ENCODE measurements around the gene GIMAP2.
"Not testable (repeated sequence)": the region's sequence is repeated elsewhere in the genome, so short reads cannot be mapped to it uniquely, and the experiment has no call there.

The GIMAP2 gene

GRCh38 chr7:150675714-150676113 lies 9.8 kb upstream of the GIMAP2 start:
- H3K27ac ChIP-seq, result no peak overlapping the region
- no peak for DNase-seq (ENCODE audit: low read depth, low spot score)

GRCh38 chr7:150676276-150676675 lies 9.2 kb upstream of the GIMAP2 start:
- H3K27ac ChIP-seq; DNase-seq (ENCODE audit: low read depth, low spot score): not testable (repeated sequence)

GRCh38 chr7:150676854-150677253 lies 8.7 kb upstream of the GIMAP2 start:
- not testable (repeated sequence) for H3K27ac ChIP-seq; DNase-seq (ENCODE audit: low read depth, low spot score)

DNA sequence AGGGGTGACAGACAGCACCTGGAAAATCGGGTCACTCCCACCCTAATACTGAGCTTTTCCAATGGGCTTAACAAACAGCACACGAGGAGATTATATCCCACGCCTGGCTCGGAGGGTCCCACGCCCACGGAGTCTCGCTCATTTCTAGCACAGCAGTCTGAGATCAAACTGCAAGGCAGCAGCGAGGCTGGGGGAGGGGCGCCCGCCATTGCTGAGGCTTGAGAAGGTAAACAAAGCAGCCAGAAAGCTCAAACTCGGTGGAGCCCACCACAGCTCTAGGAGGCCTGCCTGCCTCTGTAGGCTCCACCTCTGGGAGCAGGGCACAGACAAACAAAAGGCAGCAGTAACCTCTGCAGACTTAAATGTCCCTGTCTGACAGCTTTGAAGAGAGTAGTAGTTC lies 6.9 kb upstream of the GIMAP2 start:
- DNase-seq (ENCODE audit: low read depth, low spot score), result not testable (repeated sequence)

GRCh38 chr7:150680364-150680763 lies 5.1 kb upstream of the GIMAP2 start:
- DNase-seq (ENCODE audit: low read depth, low spot score); H3K27ac ChIP-seq: not testable (repeated sequence)

More for the DNA sequence above, 6.9 kb upstream of the GIMAP2 start:
- H3K27ac ChIP-seq, result not testable (repeated sequence)

DNA sequence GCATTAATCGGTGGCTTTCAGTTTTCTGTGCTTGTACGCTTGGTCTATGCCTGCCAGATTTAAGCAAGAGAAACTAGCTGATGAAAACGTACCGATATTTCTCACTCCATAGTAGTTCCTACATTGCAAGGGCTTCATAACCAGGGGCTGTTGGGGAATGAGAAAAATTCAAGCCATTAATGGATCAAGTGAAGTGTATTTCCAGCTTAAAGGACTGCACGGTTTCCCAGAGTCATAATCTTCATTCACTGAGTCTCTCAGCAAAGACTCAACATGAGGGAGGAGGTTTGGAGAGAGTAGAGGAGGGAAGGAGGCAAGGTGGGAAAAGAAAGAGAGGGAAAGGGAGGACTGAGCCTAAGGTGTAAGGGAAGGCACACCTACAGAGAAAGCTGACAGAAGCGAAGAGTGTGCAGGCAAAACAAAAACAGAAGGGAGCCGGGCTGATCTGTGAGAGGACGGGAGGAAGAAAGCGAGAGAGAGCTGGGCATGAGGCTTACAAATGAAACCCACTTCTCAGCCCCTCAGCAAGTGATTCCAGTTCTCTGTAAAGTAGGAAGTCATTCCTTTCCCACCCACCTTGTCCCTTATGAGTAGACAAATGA lies 625 bp downstream of the GIMAP2 start:
- no peak overlapping the region for H3K27ac ChIP-seq
- DNase-seq (ENCODE audit: low read depth, low spot score), result no peak

GRCh38 chr7:150688630-150689029 lies 3.1 kb downstream of the GIMAP2 start:
- no peak for DNase-seq (ENCODE audit: low read depth, low spot score)
- no peak overlapping the region for H3K27ac ChIP-seq

- no peak overlapping the region for H3K27ac ChIP-seq
- no peak for DNase-seq (ENCODE audit: low read depth, low spot score)
These were observed 10.1 kb downstream of the GIMAP2 start for GRCh38 chr7:150695654-150696053.

- no peak for DNase-seq (ENCODE audit: low read depth, low spot score)
These were observed 17.7 kb downstream of the GIMAP2 start for GRCh38 chr7:150703209-150703608.

DNA sequence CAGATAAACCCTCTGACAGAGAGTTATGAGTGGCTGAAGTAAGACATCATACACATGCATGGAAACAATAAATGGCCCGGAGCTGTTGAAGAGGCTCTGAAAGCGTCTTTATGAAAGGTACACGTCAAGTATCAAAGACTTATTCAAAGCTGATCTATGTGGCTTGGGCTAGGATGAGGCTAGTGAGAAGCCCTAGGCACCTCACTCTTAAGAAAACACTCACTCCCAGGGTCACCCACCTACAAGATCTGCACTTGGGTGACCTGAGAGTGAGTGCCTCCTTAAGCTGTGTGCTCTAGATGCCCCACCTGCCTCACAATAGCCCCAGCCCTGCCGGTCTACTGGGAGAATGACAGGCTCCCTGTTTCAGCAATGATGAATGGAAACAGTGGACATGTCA lies 29.8 kb downstream of the GIMAP2 start:
- no peak overlapping the region for H3K27ac ChIP-seq
- no peak for DNase-seq (ENCODE audit: low read depth, low spot score)

More at GRCh38 chr7:150703209-150703608, 17.7 kb downstream of the GIMAP2 start:
- no peak overlapping the region for H3K27ac ChIP-seq

- DNase-seq (ENCODE audit: low read depth, low spot score), result no peak
- H3K27ac ChIP-seq, result no peak overlapping the region
These were observed 30.2 kb downstream of the GIMAP2 start for GRCh38 chr7:150715738-150716137.

DNA sequence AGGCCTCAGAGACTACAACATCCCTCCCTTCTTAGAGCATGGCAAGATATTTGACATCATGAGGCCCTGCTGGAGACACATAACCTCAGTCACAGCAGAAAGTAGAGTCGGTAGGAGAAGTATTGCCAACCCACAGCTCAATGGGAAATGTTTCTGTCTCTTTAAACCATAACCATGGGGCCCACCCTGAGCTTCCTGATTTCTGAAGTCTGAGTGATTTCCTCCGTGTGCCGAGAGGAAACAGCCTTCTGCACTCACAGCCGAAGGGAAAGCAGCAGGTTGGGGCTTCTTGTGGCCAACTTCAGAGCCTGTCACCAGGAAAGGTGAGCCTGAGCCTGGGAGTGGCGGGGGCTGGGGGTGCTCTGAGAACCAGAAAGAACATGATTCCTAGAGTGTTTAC lies 30.9 kb downstream of the GIMAP2 start, which contains the start of gene GIMAP1:
Gene GIMAP1, plus strand, starts transcription at position 246 of the 400 bp plus-strand sequence. CDS start 2,435 bp downstream, outside the sequence.
- DNase-seq (ENCODE audit: low read depth, low spot score), result no peak
- no peak within 1 kb of the TSS for H3K27ac ChIP-seq

- no peak for DNase-seq (ENCODE audit: low read depth, low spot score)
- H3K27ac ChIP-seq, result no peak overlapping the region
These were observed 31.4 kb downstream of the GIMAP2 start for GRCh38 chr7:150716939-150717338.

- no peak overlapping the region for H3K27ac ChIP-seq
- DNase-seq (ENCODE audit: low read depth, low spot score), result no peak
These were observed 32.4 kb downstream of the GIMAP2 start for GRCh38 chr7:150717814-150718420.

DNA sequence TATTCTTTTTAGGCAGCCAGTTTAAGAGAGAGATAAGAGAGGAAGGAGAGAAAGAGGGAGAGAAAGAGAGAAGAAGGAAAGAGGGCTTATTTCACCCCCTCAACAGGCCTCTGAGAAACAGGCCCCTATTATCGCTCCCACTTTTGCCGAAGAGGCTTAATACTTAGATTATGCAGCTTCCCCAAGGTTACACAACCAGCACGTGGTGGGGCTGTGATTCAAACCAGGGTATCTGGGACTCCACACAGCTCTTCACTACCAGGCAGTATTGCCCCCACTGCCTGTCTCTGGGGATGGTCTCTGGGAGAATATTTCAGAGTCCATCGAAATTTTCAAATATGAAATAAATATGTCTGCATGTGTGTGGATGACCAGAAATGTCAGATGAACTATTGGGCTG lies 33.9 kb downstream of the GIMAP2 start:
- no peak overlapping the region for H3K27ac ChIP-seq
- DNase-seq (ENCODE audit: low read depth, low spot score), result no peak

DNA sequence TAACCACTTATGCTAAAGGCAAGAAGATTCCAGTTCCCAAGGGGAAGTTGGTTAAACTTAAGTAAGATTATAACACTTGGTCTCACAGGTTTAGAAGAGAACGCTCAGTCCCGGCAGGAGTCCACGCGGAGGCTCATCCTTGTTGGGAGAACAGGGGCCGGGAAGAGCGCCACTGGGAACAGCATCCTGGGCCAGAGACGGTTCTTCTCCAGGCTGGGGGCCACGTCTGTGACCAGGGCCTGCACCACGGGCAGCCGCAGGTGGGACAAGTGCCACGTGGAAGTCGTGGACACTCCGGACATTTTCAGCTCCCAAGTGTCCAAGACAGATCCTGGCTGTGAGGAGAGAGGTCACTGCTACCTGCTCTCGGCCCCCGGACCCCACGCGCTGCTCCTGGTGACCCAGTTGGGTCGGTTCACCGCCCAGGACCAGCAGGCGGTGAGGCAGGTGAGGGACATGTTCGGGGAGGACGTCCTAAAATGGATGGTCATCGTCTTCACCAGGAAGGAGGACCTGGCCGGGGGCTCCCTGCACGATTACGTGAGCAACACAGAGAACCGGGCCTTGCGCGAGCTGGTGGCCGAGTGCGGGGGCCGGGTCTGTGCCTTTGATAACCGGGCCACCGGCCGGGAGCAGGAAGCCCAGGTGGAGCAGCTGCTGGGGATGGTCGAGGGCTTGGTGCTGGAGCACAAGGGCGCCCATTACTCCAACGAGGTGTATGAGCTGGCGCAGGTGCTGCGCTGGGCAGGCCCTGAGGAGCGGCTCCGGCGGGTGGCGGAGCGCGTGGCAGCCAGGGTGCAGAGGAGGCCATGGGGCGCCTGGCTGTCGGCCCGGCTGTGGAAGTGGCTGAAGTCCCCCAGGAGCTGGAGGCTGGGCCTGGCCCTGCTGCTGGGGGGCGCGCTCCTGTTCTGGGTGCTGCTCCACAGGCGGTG lies 34.7 kb downstream of the GIMAP2 start:
- no peak overlapping the region for H3K27ac ChIP-seq
- DNase-seq (ENCODE audit: low read depth, low spot score), result no peak

- no peak overlapping the region for H3K27ac ChIP-seq
- no peak for DNase-seq (ENCODE audit: low read depth, low spot score)
These were observed 36.5 kb downstream of the GIMAP2 start for GRCh38 chr7:150721970-150722373.

DNA sequence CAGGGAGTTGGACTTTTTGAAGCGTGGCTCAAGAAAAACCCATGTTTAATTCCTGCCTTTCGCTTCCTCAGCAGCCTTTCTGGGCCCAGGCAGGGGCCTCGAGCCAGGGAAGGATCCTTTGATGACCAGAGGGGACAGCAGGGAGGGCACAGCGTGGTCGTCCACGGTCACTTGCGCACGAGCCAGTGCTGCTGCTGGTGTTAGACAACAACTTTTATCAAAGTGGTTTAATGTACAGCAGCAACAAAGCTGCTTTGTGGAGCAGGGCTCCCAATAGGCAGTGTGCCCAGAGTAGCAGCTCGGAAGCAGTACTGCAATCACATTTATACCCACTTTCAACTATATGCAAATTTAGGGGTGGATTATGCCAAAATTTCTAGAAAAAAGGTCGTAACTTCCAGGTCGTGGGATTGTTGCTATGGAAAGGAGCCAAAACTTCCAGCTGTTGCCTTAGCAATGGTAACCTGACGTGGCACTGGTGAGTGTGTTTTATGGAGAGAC lies 37.0 kb downstream of the GIMAP2 start:
- no peak for DNase-seq (ENCODE audit: low read depth, low spot score)
- no peak overlapping the region for H3K27ac ChIP-seq

GRCh38 chr7:150723467-150723866 lies 38.0 kb downstream of the GIMAP2 start:
- DNase-seq (ENCODE audit: low read depth, low spot score), result no peak

GRCh38 chr7:150727381-150727780 lies 41.9 kb downstream of the GIMAP2 start:
- no peak overlapping the region for H3K27ac ChIP-seq
- DNase-seq (ENCODE audit: low read depth, low spot score), result no peak

More at GRCh38 chr7:150723467-150723866, 38.0 kb downstream of the GIMAP2 start:
- H3K27ac ChIP-seq, result no peak overlapping the region

GRCh38 chr7:150728011-150728410 lies 42.5 kb downstream of the GIMAP2 start:
- H3K27ac ChIP-seq, result no peak overlapping the region
- DNase-seq (ENCODE audit: low read depth, low spot score), result no peak
